Stimulated activated CD8-positive, alpha-beta memory T cell treated with anti-CD3 and anti-CD28 coated beads, Interleukin-15, amount 100 ng/mL, for 4 hours (primary cell): Measurements from ENCODE around the gene PLEKHM3.

ENCODE experiments used
- DNase-seq, 2 donors: peaks; one replicate each; pipeline ENCODE4 v3.0.0-alpha.2; 2020; ENCODE audit warnings: low read depth in 2 of 2

PLEKHM3 gene

GRCh38 chr2:207887500-207887899, 137.8 kb downstream of the PLEKHM3 start:
- DNase-seq, result no peak

- DNase-seq, result no peak
Observed at GRCh38 chr2:207885010-207885409, 140.3 kb downstream of the PLEKHM3 start.

- DNase-seq, result no peak
Observed at GRCh38 chr2:207884127-207884526, 141.2 kb downstream of the PLEKHM3 start.

GRCh38 chr2:207883002-207883780, 142.1 kb downstream of the PLEKHM3 start:
- DNase-seq, result no peak

- DNase-seq, result no peak
Observed at GRCh38 chr2:207881902-207882301, 143.4 kb downstream of the PLEKHM3 start.

- no peak for DNase-seq
Observed at GRCh38 chr2:207879536-207879935, 145.8 kb downstream of the PLEKHM3 start.

- DNase-seq, result no peak
Observed at GRCh38 chr2:207876842-207877535, 148.3 kb downstream of the PLEKHM3 start.

- DNase-seq, result no peak
Observed at GRCh38 chr2:207875473-207876212, 149.7 kb downstream of the PLEKHM3 start.

GRCh38 chr2:207873794-207874193, 151.5 kb downstream of the PLEKHM3 start:
- no peak for DNase-seq

- no peak for DNase-seq
Observed at GRCh38 chr2:207871911-207872310, 153.4 kb downstream of the PLEKHM3 start.

- no peak for DNase-seq
Observed at GRCh38 chr2:207871506-207871905, 153.8 kb downstream of the PLEKHM3 start.

GRCh38 chr2:207870814-207871213, 154.5 kb downstream of the PLEKHM3 start:
- DNase-seq, result no peak

- no peak for DNase-seq
Observed at GRCh38 chr2:207869784-207870778, 155.2 kb downstream of the PLEKHM3 start.

- DNase-seq, result no peak
Observed at GRCh38 chr2:207868855-207869596, 156.3 kb downstream of the PLEKHM3 start.

- no peak for DNase-seq
Observed at GRCh38 chr2:207867905-207868304, 157.4 kb downstream of the PLEKHM3 start.

GRCh38 chr2:207867056-207867455, 158.3 kb downstream of the PLEKHM3 start:
- no peak for DNase-seq

- DNase-seq, result no peak
Observed at GRCh38 chr2:207865210-207865609, 160.1 kb downstream of the PLEKHM3 start.

GRCh38 chr2:207863345-207863744, 162.0 kb downstream of the PLEKHM3 start:
- DNase-seq, result no peak

GRCh38 chr2:207861789-207862188, 163.5 kb downstream of the PLEKHM3 start:
- no peak for DNase-seq

GRCh38 chr2:207860685-207861084, 164.6 kb downstream of the PLEKHM3 start:
- no peak for DNase-seq

- DNase-seq, result no peak
Observed at GRCh38 chr2:207855591-207855990, 169.7 kb downstream of the PLEKHM3 start.
